ENCODE results near the gene TOP1. TPM values are rescaled to one million over a fixed set of nuclear protein-coding genes. Genes with fewer than 3 reads are reported as not detected.
"Not testable (repeated sequence)": the region's sequence is repeated elsewhere in the genome, so short reads cannot be mapped to it uniquely, and the experiment has no call there.

Gene TOP1
- total RNA-seq, 1 donor from 2014 or later: 58.9 TPM

DNA sequence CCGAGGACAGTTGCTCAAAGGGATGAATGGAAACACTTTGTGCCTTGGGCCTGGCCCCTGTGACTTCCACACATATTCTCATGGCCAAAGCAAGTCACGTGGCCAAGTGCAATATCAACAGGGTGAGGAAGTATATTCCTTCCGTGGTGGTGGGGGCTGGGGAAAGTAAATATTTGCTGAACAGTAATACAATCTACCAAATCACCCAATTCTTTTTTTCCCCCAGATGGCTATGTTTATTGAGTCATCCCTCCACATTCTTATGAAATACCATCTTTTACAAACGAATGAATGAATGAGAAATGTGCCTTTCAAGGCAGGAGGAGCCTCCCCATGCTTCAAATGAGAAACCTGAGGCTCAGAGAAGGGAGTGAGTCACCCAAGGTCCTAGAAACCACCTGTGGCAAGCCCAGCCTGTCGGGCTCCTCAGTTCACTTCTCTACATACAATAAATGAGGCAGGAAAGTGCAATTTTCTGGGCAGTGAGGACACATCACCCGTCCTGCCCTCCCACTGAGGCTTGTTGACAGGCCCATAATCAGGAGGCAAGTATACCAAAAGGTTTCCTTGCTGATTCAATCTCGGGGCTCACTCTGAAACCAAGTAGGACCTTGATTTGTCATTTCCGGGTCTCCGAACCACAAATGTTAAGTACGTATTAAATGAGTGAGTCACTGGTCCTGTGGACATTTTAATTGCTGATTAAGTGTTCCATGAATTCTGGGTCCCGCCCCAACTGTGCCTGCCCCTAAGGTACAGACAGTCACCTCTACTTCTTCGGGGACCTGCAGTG is 25.3 kb upstream of the TOP1 start:
- no peak for DNase-seq (ENCODE audit: low spot score)
- Mint-ChIP-seq H3K4me1 (peaks cover 8% of the 10 kb centered on the region), H3K9me3 (peaks cover 6% of the 10 kb centered on the region), H3K27me3 (ENCODE audit: insufficient read depth, low read depth) (peaks cover 5% of the 10 kb centered on the region), H3K4me3 (no peak overlapping the region), H3K36me3 (no peaks in the 10 kb centered on the region), H3K27ac (no peak overlapping the region)
- H3K9me3 ChIP-seq (ENCODE audit: low read depth): no peaks in the 10 kb centered on the region
- H3K9ac ChIP-seq: no peak overlapping the region
- H2AFZ ChIP-seq (replicated peaks): no peak overlapping the region
- H3K4me3 ChIP-seq: no peak overlapping the region
- H3F3A ChIP-seq (ENCODE audit: low read depth): no peaks in the 10 kb centered on the region
- H4K20me1 ChIP-seq (ENCODE audit: low read depth): no peaks in the 10 kb centered on the region
- H3K36me3 ChIP-seq: no peaks in the 10 kb centered on the region
- no peaks in the 10 kb centered on the region for H3K27me3 ChIP-seq
- TF ChIP-seq EZH2phosphoT487 (IDR thresholded peaks at IDR 0.05) (no peak), EZH2 (IDR thresholded peaks at IDR 0.05) (no peak), CTCF (IDR thresholded peaks at IDR 0.05) (no peak)
- no peaks in the 10 kb centered on the region for H3K79me2 ChIP-seq (ENCODE audit: low read depth)
- no peaks in the 10 kb centered on the region for H3K4me1 ChIP-seq
- H3K27ac ChIP-seq: no peak overlapping the region
- no peak overlapping the region for H3K4me2 ChIP-seq

- not testable (repeated sequence) for H3K36me3 ChIP-seq; H3K27ac ChIP-seq; H3K4me3 Mint-ChIP-seq; H4K20me1 ChIP-seq (ENCODE audit: low read depth); H3K27ac Mint-ChIP-seq; H3K27me3 Mint-ChIP-seq (ENCODE audit: insufficient read depth, low read depth); H3K79me2 ChIP-seq (ENCODE audit: low read depth); H3K4me1 ChIP-seq; H3F3A ChIP-seq (ENCODE audit: low read depth); H3K4me2 ChIP-seq; H3K27me3 ChIP-seq; DNase-seq (ENCODE audit: low spot score); H3K4me3 ChIP-seq; H3K9me3 ChIP-seq (ENCODE audit: low read depth); H2AFZ ChIP-seq (replicated peaks); H3K36me3 Mint-ChIP-seq; H3K9me3 Mint-ChIP-seq; H3K9ac ChIP-seq
- H3K4me1 Mint-ChIP-seq: peaks cover 10% of the 10 kb centered on the region
These were observed 24.7 kb upstream of the TOP1 start for GRCh38 chr20:41003936-41004294.

GRCh38 chr20:41004531-41005360 is 23.9 kb upstream of the TOP1 start:
- Histone ChIP-seq H3K27me3 (no peaks in the 10 kb centered on the region), H4K20me1 (ENCODE audit: low read depth) (no peaks in the 10 kb centered on the region), H3K36me3 (no peaks in the 10 kb centered on the region), H3K4me3 (no peak overlapping the region), H3K4me1 (no peaks in the 10 kb centered on the region), H3K9ac (no peak overlapping the region), H3K79me2 (ENCODE audit: low read depth) (no peaks in the 10 kb centered on the region), H2AFZ (replicated peaks) (no peak overlapping the region), H3F3A (ENCODE audit: low read depth) (no peaks in the 10 kb centered on the region), H3K9me3 (ENCODE audit: low read depth) (no peaks in the 10 kb centered on the region), H3K27ac (no peak overlapping the region), H3K4me2 (no peak overlapping the region)
- TF ChIP-seq EZH2phosphoT487 (IDR thresholded peaks at IDR 0.05) (no peak), EZH2 (IDR thresholded peaks at IDR 0.05) (no peak), CTCF (IDR thresholded peaks at IDR 0.05) (no peak)
- peaks cover 6% of the 10 kb centered on the region for H3K9me3 Mint-ChIP-seq
- no peak for DNase-seq (ENCODE audit: low spot score)
- H3K4me1 Mint-ChIP-seq: peaks cover 10% of the 10 kb centered on the region
- H3K36me3 Mint-ChIP-seq: no peaks in the 10 kb centered on the region
- peaks cover 5% of the 10 kb centered on the region for H3K27me3 Mint-ChIP-seq (ENCODE audit: insufficient read depth, low read depth)
- no peak overlapping the region for H3K27ac Mint-ChIP-seq
- no peak overlapping the region for H3K4me3 Mint-ChIP-seq

DNA sequence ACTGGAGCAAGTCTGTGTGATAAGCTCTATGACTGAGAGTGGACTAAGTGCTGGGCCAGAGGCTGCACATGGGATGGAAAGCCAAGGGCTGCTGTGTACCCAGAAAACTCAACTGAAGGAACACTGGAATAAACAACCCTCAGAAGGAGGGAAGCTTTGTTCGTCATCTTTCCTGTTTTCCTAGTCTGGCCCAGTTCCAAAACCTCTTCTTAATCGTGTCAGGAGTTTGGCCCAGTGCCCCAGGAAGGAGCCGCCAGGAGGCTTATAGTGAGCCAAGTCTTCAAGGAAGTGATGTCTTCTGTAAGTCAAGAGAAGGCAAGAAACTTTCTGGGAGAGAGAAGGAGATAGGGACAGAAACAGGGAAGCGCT is 23.3 kb upstream of the TOP1 start:
- Mint-ChIP-seq H3K36me3 (no peaks in the 10 kb centered on the region), H3K4me3 (no peak overlapping the region), H3K27me3 (ENCODE audit: insufficient read depth, low read depth) (peaks cover 5% of the 10 kb centered on the region), H3K4me1 (peaks cover 10% of the 10 kb centered on the region), H3K9me3 (peaks cover 6% of the 10 kb centered on the region), H3K27ac (no peak overlapping the region)
- H3K27me3 ChIP-seq: no peaks in the 10 kb centered on the region
- no peaks in the 10 kb centered on the region for H3K36me3 ChIP-seq
- no peak for DNase-seq (ENCODE audit: low spot score)
- TF ChIP-seq CTCF (IDR thresholded peaks at IDR 0.05) (no peak), EZH2phosphoT487 (IDR thresholded peaks at IDR 0.05) (no peak), EZH2 (IDR thresholded peaks at IDR 0.05) (no peak)
- H2AFZ ChIP-seq (replicated peaks): no peak overlapping the region
- H3K27ac ChIP-seq: no peak overlapping the region
- no peaks in the 10 kb centered on the region for H3K4me1 ChIP-seq
- no peaks in the 10 kb centered on the region for H3K79me2 ChIP-seq (ENCODE audit: low read depth)
- H3K4me3 ChIP-seq: no peak overlapping the region
- no peak overlapping the region for H3K4me2 ChIP-seq
- no peaks in the 10 kb centered on the region for H3F3A ChIP-seq (ENCODE audit: low read depth)
- H3K9me3 ChIP-seq (ENCODE audit: low read depth): no peaks in the 10 kb centered on the region
- H3K9ac ChIP-seq: no peak overlapping the region
- no peaks in the 10 kb centered on the region for H4K20me1 ChIP-seq (ENCODE audit: low read depth)

Measured in neural progenitor cell (in vitro differentiated cells).